ENCODE measurements around the gene GABBR2. TPM values are rescaled to one million over a fixed set of nuclear protein-coding genes. Genes with fewer than 3 reads are reported as not detected.

The GABBR2 gene
- polyA plus RNA-seq, 1 of the 3 experiments (the other 2 are of a cell fraction) = not detected

DNA sequence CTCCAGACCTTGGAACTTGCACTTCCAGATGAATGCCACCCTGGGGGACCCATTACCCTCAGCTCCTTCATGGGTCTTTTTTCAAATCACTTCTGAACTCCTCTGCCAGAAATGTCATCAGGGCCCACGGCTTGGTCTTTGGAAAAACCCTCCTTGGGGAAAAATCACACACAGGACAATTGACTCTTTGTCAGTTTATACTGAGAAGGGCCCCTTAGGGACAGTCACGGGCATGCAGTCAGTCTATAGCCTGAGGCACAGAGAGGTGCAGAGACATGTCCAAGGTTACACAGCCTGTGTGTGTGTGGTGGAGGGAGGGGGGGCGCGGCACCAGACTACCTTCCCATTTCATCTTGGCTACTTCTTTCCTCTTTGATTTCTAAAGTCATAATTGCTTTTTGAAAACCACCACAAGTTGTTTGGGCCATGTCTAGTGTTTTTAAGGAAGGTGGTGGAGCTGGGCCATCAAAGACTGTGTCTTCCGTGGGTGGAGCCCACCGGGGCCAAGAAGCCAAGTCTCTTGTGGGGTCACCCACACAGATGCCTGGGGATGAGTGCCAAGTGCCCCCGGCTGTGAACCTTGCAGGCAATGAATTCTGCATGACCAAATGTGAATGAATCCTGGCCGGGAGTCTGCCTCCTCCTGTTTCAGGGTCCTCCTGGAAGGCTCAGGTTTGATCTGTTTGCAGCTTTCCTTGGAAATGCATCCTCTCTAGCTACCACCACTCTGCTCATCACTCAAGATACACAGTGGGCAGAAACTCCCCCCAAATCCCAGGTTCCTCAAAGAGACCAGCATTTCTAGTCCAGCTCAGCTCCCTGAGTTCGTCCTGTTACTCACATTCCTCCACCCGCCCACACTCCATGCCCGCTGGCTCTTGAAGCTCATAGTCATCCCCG lies 253.2 kb downstream of the GABBR2 start:
- no peak overlapping the region for H2AFZ ChIP-seq (ENCODE audit: low read depth)
- H3K36me3 ChIP-seq (replicated peaks in 1 of 2; ENCODE audit: control insufficient read depth in 1 of 2, insufficient read depth in 2 of 2, low read length in 1 of 2) = no peaks in the 10 kb centered on the region
- H3F3A ChIP-seq (replicated peaks; ENCODE audit: insufficient read depth) = no peaks in the 10 kb centered on the region
- H3K9me2 ChIP-seq = no peaks in the 10 kb centered on the region
- H3K9ac ChIP-seq = no peak overlapping the region
- TF ChIP-seq, protein P1, sequence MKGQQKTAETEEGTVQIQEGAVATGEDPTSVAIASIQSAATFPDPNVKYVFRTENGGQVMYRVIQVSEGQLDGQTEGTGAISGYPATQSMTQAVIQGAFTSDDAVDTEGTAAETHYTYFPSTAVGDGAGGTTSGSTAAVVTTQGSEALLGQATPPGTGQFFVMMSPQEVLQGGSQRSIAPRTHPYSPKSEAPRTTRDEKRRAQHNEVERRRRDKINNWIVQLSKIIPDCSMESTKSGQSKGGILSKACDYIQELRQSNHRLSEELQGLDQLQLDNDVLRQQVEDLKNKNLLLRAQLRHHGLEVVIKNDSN (IDR thresholded peaks at IDR 0.05; ENCODE audit: borderline replicate concordance, low read depth) = no peak
- TF ChIP-seq CHD2 (IDR thresholded peaks at IDR 0.05; ENCODE audit: low read length, partially characterized antibody) (no peak), RFX5 (IDR thresholded peaks at IDR 0.05; ENCODE audit: low read length) (no peak), RXRA (IDR thresholded peaks at IDR 0.05; ENCODE audit: borderline replicate concordance, low read depth) (no peak), MEF2A (IDR thresholded peaks at IDR 0.05; ENCODE audit: borderline replicate concordance, low read depth) (no peak), EP300 (IDR thresholded peaks at IDR 0.05; ENCODE audit: borderline replicate concordance in 1 of 2, low read depth in 1 of 2, low read length in 1 of 2) (no peak), SIN3A (IDR thresholded peaks at IDR 0.05; ENCODE audit: borderline replicate concordance, low read depth, low read length) (no peak), FOSL2 (IDR thresholded peaks at IDR 0.05; ENCODE audit: borderline replicate concordance, low read depth) (no peak), FOXJ3 (CRISPR knock-in tag; IDR thresholded peaks at IDR 0.05) (no peak), TEAD4 (IDR thresholded peaks at IDR 0.05; ENCODE audit: borderline replicate concordance, insufficient read depth) (no peak)
- no peaks in the 10 kb centered on the region for H3K27me3 ChIP-seq (ENCODE audit: insufficient read depth)
- POLR2A ChIA-PET = no interaction called here
- WGBS (ENCODE audit: low lambda C conversion rate) = 48% methylated on average over 11 of the region's 12 CpGs
- H3K27ac ChIP-seq (ENCODE audit: low read depth in 2 of 2, low read length in 1 of 2) = no peak overlapping the region
- no peak overlapping the region for H3K4me2 ChIP-seq
- 0 out of 2 replicates have a peak, but pooled peaks cover 4% of the 10 kb centered on the region for H3K9me3 ChIP-seq
- no peaks in the 10 kb centered on the region for H3K79me2 ChIP-seq (ENCODE audit: insufficient read depth)
- no peaks in the 10 kb centered on the region; a peak in 1 of 4 replicates for H3K4me1 ChIP-seq (ENCODE audit: control insufficient read depth in 1 of 2, insufficient read depth in 2 of 2, low read depth in 1 of 2, low read length in 1 of 2)
- DNase-seq = no peak
- H4K20me1 ChIP-seq (ENCODE audit: insufficient read depth) = no peaks in the 10 kb centered on the region
- no peak overlapping the region for H3K4me3 ChIP-seq (ENCODE audit: low read depth in 2 of 2, low read length in 1 of 2)
- CTCF ChIA-PET = no interaction called here

DNA sequence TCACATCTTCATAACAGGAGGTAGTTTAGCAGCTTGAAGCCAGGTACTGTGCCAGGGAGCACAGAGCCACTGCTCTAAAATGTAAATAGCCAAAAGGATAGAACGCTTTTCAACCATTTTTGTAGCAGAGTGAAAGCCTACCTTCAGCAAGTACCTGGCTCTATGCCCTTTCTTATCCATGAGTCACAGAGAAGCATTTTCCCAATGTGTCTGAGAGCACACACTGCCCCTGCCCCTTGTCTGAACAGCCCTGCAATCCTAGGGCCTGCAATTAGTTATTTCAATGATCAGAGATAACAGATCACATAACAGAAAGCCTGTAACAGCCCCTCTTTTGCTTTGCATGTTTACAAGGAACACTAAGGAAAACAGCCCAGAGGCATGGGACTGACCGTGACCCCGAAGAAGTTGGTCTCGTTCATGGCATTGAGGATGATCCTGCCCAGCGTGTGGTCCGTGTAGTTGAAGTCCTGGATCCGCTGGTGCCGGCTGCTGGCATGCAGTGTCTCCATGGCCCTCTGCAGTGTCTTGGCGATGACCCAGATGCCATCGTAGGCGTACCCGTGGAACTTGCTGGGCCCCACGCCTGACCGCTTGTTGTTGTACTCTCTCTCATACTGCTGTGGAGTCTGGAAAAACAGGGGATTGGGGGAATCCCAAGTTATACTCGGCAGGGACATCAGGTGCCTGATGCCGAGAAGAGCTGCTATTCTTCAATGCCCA lies 255.0 kb downstream of the GABBR2 start:
- TF ChIP-seq EP300 (IDR thresholded peaks at IDR 0.05; ENCODE audit: borderline replicate concordance in 1 of 2, low read depth in 1 of 2, low read length in 1 of 2) = no peak
- Histone ChIP-seq H2AFZ (ENCODE audit: low read depth) (no peak overlapping the region), H3F3A (replicated peaks; ENCODE audit: insufficient read depth) (no peaks in the 10 kb centered on the region), H3K4me3 (ENCODE audit: low read depth in 2 of 2, low read length in 1 of 2) (no peak overlapping the region), H3K4me1 (ENCODE audit: control insufficient read depth in 1 of 2, insufficient read depth in 2 of 2, low read depth in 1 of 2, low read length in 1 of 2) (no peaks in the 10 kb centered on the region; a peak in 1 of 4 replicates), H3K9ac (no peak overlapping the region), H3K9me2 (no peaks in the 10 kb centered on the region), H3K4me2 (no peak overlapping the region), H3K27me3 (ENCODE audit: insufficient read depth) (no peaks in the 10 kb centered on the region), H4K20me1 (ENCODE audit: insufficient read depth) (no peaks in the 10 kb centered on the region), H3K27ac (ENCODE audit: low read depth in 2 of 2, low read length in 1 of 2) (no peak overlapping the region), H3K36me3 (replicated peaks in 1 of 2; ENCODE audit: control insufficient read depth in 1 of 2, insufficient read depth in 2 of 2, low read length in 1 of 2) (no peaks in the 10 kb centered on the region), H3K79me2 (ENCODE audit: insufficient read depth) (no peaks in the 10 kb centered on the region), H3K9me3 (no peaks in the 10 kb centered on the region)
- CTCF ChIA-PET = no interaction called here
- POLR2A ChIA-PET = no interaction called here
- WGBS (ENCODE audit: low lambda C conversion rate) = 47% methylated on average over 12 of the region's 16 CpGs
- DNase-seq = peak; percentile 45
